GM12878 (cell line): ENCODE results near the gene CCDC112. TPM values are rescaled to one million over a fixed set of nuclear protein-coding genes. Genes with fewer than 3 reads are reported as not detected.

Experiments used
- ATAC-seq: fragments of 200-7000 bp; cut with Tn5 transposase; 3 replicates; pipeline ENCODE4 v1.9.1; 2020; ENCODE audit warnings: mild to moderate bottlenecking, moderate library complexity
- BruUV-seq: library from RNA; stranded (reverse); fragments of 400-500 nt; replicated peaks from 2 replicates; lab custom pipeline; 2021; lab: Mats Ljungman, UMichigan
- CTCF ChIA-PET: fragments of 300-600 bp; sonication (Branson Sonifier 250); formaldehyde crosslinking; extraction: SDS; loops from one replicate; lab custom pipeline; 2021; ENCODE audit warnings: inconsistent platforms; lab: Yijun Ruan, JAX
- POLR2A ChIA-PET: fragments of 350-600 bp; formaldehyde crosslinking; extraction: SDS; loops from one replicate; lab custom pipeline; 2021; ENCODE audit warnings: inconsistent platforms; lab: Charles Lee
- RAD21 ChIA-PET: fragments of 300-600 bp; sonication (Branson Sonifier 250); formaldehyde crosslinking; loops from one replicate; lab custom pipeline; 2023; ENCODE audit warnings: antibody characterized with exemption; ENCODE audit not compliant: unreplicated experiment; lab: Charles Lee
- SMC1A ChIA-PET: fragments of 300-600 bp; sonication (Branson Sonifier 250); formaldehyde crosslinking; loops from one replicate; lab custom pipeline; 2023; ENCODE audit not compliant: unreplicated experiment, uncharacterized antibody; lab: Charles Lee
- DNase-seq: peaks from one replicate; pipeline ENCODE4 v3.0.0-alpha.2; 2011; ENCODE audit warnings: low read depth, low spot score
- FAIRE-seq: peaks from 3 replicates; lab custom pipeline; 2011; peaks lifted over from hg19 to GRCh38; lab: Jason Lieb, UNC
- H2AFZ ChIP-seq: 2 replicates; pipeline ENCODE4 v1.6.0; 2011; ENCODE audit warnings: low read depth, low read length, control low read depth; ENCODE audit not compliant: control insufficient read depth
- H3K27ac ChIP-seq: 2 replicates; pipeline ENCODE4 v1.5.1; 2011; ENCODE audit warnings: control low read depth; ENCODE audit not compliant: control insufficient read depth, insufficient read depth
- H3K27me3 ChIP-seq, 2 experiments: replicated peaks in 1 of 2; 2 replicates each; pipeline versions ENCODE4 v1.6.0 to v1.6.1; 2011; ENCODE audit warnings: low read length in 1 of 2; ENCODE audit not compliant: control insufficient read depth in 2 of 2, insufficient read depth in 2 of 2
- H3K36me3 ChIP-seq, 2 experiments: 2 replicates each; pipeline ENCODE4 v1.5.1; 2011; ENCODE audit warnings: low read length in 1 of 2; ENCODE audit not compliant: control insufficient read depth in 2 of 2, insufficient read depth in 2 of 2
- H3K4me1 ChIP-seq: 2 replicates; pipeline ENCODE4 v1.6.1; 2011; ENCODE audit warnings: mild to moderate bottlenecking, low read length, moderate library complexity, mixed read lengths; ENCODE audit not compliant: control insufficient read depth, insufficient read depth
- H3K4me2 ChIP-seq: 2 replicates; pipeline ENCODE4 v1.6.0; 2011; ENCODE audit warnings: control low read depth; ENCODE audit not compliant: control insufficient read depth, insufficient read depth
- H3K4me3 ChIP-seq: fragments of 200-600 bp; sonication (generic); 2 replicates; pipeline ENCODE4 v1.5.1; 2016
- H3K79me2 ChIP-seq: 2 replicates; pipeline ENCODE4 v1.6.0; 2011; ENCODE audit warnings: low read length; ENCODE audit not compliant: control insufficient read depth, insufficient read depth
- H3K9ac ChIP-seq: 2 replicates; pipeline ENCODE4 v1.8.0; 2011; ENCODE audit warnings: low read length, control low read depth, mixed read lengths; ENCODE audit not compliant: control insufficient read depth, insufficient read depth
- H3K9me3 ChIP-seq: replicated peaks from 3 replicates; pipeline ENCODE4 v1.5.1; 2011; ENCODE audit warnings: mild to moderate bottlenecking, low read length; ENCODE audit not compliant: control insufficient read depth, insufficient read depth
- H4K20me1 ChIP-seq: 2 replicates; pipeline ENCODE4 v1.6.0; 2011; ENCODE audit not compliant: control insufficient read depth, insufficient read depth
- CBX3 ChIP-seq: fragments of 200-600 bp; sonication (generic); IDR thresholded peaks from 2 replicates; pipeline ENCODE4 v1.6.1; 2016; ENCODE audit warnings: low read depth, borderline replicate concordance
- CHD2 ChIP-seq: IDR thresholded peaks from 2 replicates; pipeline ENCODE4 v1.6.1; 2011; ENCODE audit warnings: low read depth, low read length, improper control_type of control experiment, borderline replicate concordance
- FOXK2 ChIP-seq: fragments of 450-650 bp; IDR thresholded peaks from 2 replicates; pipeline ENCODE4 v1.6.1; 2017; ENCODE audit warnings: mild to moderate bottlenecking, moderate library complexity
- FOXM1 ChIP-seq: IDR thresholded peaks from 2 replicates; pipeline ENCODE4 v1.6.1; 2012; ENCODE audit warnings: low read depth, mild to moderate bottlenecking, inconsistent platforms, low read length, moderate library complexity
- HDAC2 ChIP-seq: fragments of 200-600 bp; sonication (generic); IDR thresholded peaks from 2 replicates; pipeline ENCODE4 v1.6.1; 2017
- IKZF2 ChIP-seq, 2 experiments: fragments of 450-650 bp; IDR thresholded peaks; 2 replicates each; pipeline ENCODE4 v1.6.1; 2017; ENCODE audit warnings: mild to moderate bottlenecking in 2 of 2, moderate library complexity in 2 of 2
- POU2F2 ChIP-seq: IDR thresholded peaks from 3 replicates; pipeline ENCODE4 v1.6.1; 2011; ENCODE audit warnings: low read depth, mild to moderate bottlenecking, low read length, borderline replicate concordance
- SIN3A ChIP-seq: IDR thresholded peaks from 2 replicates; pipeline ENCODE4 v1.6.1; 2012; ENCODE audit warnings: low read depth, low read length, improper control_type of control experiment
- SMAD1 ChIP-seq: fragments of 450-650 bp; IDR thresholded peaks from 2 replicates; pipeline ENCODE4 v1.6.1; 2018; ENCODE audit warnings: mild to moderate bottlenecking, low read depth; ENCODE audit not compliant: partially characterized antibody
- SRF ChIP-seq, 2 experiments: IDR thresholded peaks; 2 replicates each; pipeline ENCODE4 v1.6.1; 2011; ENCODE audit warnings: low read depth in 2 of 2, low read length in 2 of 2, mild to moderate bottlenecking in 1 of 2, moderate library complexity in 1 of 2
- STAT3 ChIP-seq: IDR thresholded peaks from 2 replicates; pipeline ENCODE4 v1.6.1; 2011; ENCODE audit warnings: low read depth, low read length, improper control_type of control experiment
- TCF3 ChIP-seq: IDR thresholded peaks from 2 replicates; pipeline ENCODE4 v1.6.1; 2012; ENCODE audit warnings: low read depth, mild to moderate bottlenecking, low read length, borderline replicate concordance; ENCODE audit not compliant: insufficient read depth
- ZNF622 ChIP-seq: fragments of 450-650 bp; IDR thresholded peaks from 2 replicates; pipeline ENCODE4 v1.6.1; 2017; ENCODE audit warnings: mild to moderate bottlenecking, inconsistent platforms
- WGBS: methylation state at CpG from one replicate; pipeline ENCODE4 v1.1.6; 2016; ENCODE audit warnings: low lambda C conversion rate; ENCODE audit not compliant: insufficient replicate concordance, insufficient coverage; ENCODE audit errors: missing lambda C conversion rate; 5-methylcytosine and 5-hydroxymethylcytosine counted together
- in situ Hi-C: fragments of 300-500 bp; cut with MboI; formaldehyde crosslinking; loops from 9 replicates; pipeline ENCODE4 v1.14.3; 2018; ENCODE audit warnings: mixed read lengths
- intact Hi-C: fragments of 100-400 bp; cut with micrococcal nuclease; formaldehyde crosslinking; loops from one replicate; pipeline ENCODE4 v1.14.2; 2022; ENCODE audit not compliant: unreplicated experiment
- polyA plus RNA-seq, 11 experiments: library from polyadenylated mRNA; depleted of rRNA in 4 of 11; unstranded in 6 of 11; stranded (reverse) in 5 of 11; fragments of >200 nt; fragmentation: Nextera tagmentation in 4 of 11; fragmentation: Illumina TruSeq in 1 of 11; extraction: Ambion mirVana in 4 of 11; extraction: Trizol in 1 of 11; gene quantifications; 1 replicate in 1 of 11; 2 replicates in 10 of 11; pipeline versions ENCODE4 v1.2.1 to v1.2.3, GENCODE V29; 2011 to 2016; ENCODE audit warnings: inconsistent platforms in 2 of 11, missing spikeins in 2 of 11, low read depth in 1 of 11
- total RNA-seq, 4 experiments: library from RNA; depleted of rRNA in 3 of 4; stranded (reverse); fragments of >200 nt in 3 of 4; fragmentation: Illumina TruSeq in 1 of 4; extraction: Trizol in 1 of 4; gene quantifications; 2 replicates each; pipeline versions ENCODE4 v1.2.1 to v1.2.3, GENCODE V29; 2013 to 2021
- TF ChIP-seq, protein P1 (sequence below), 3 experiments: IDR thresholded peaks in 2 of 3; conservative IDR thresholded peaks in 1 of 3; 2 replicates each; pipeline ENCODE4 v1.5.1; 2011; ENCODE audit warnings: low read depth in 3 of 3, low read length in 3 of 3, mild to moderate bottlenecking in 3 of 3, control low read depth in 2 of 3, moderate library complexity in 2 of 3, inconsistent platforms in 1 of 3, mixed read lengths in 1 of 3; ENCODE audit not compliant: control insufficient read depth in 2 of 3, insufficient read depth in 1 of 3; ENCODE audit errors: extremely low read depth in 1 of 3

CCDC112 gene
- total and polyA plus RNA-seq, 10 of the 15 experiments (the other 5 are each of a cell fraction or from before 2014, with no cell fraction given): 0.12 to 2.0 (median 0.58) TPM

DNA sequence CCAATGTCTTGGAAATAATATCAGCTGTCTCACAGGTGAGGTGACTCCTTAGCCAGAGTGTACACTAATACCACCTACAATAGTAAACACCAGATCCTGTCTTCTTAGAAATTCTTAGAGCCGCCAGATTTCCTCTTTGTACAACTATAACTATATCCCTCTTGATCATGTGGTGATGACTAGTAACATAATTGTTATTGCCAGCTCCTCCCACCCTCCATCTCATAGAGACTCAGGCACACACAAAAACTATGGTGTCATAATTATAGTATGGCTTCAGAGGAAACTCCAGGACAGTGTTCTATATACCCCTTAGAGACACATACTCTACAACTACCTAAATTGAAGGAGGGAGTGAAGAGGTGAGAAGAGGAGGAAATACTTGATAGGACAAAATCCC lies 66.8 kb downstream of the CCDC112 start:
- FAIRE-seq (no peak), ATAC-seq (no peak)
- no peak overlapping the region for H2AFZ ChIP-seq
- no peaks in the 10 kb centered on the region for H3K9me3 ChIP-seq
- peaks cover 1 to 8% of the 10 kb centered on the region in 2 experiments; a peak in 2 of 4 replicates for H3K36me3 ChIP-seq
- in situ Hi-C loops: loop anchor here (25.0 kb wide), 1 partner anchor 767 kb away; no protein-coding TSS in a partner anchor
- ChIA-PET POLR2A (no interaction called here), CTCF (interaction anchor here (2.0 kb wide), 1 partner anchor 17 kb away, joined by 4 read pairs; no protein-coding TSS in a partner anchor), RAD21 (no interaction called here)
- H3K4me2 ChIP-seq: no peak overlapping the region
- H3K4me3 ChIP-seq: no peak overlapping the region
- H3K27ac ChIP-seq: no peak overlapping the region
- 100% methylated on average over 1 of the region's 1 CpG for WGBS
- no peaks in the 10 kb centered on the region for H3K27me3 ChIP-seq
- intact Hi-C loops: no loop called here
- H3K4me1 ChIP-seq: no peaks in the 10 kb centered on the region
- no peaks in the 10 kb centered on the region for H3K79me2 ChIP-seq
- H3K9ac ChIP-seq: no peak overlapping the region
- TF ChIP-seq, protein P1, sequence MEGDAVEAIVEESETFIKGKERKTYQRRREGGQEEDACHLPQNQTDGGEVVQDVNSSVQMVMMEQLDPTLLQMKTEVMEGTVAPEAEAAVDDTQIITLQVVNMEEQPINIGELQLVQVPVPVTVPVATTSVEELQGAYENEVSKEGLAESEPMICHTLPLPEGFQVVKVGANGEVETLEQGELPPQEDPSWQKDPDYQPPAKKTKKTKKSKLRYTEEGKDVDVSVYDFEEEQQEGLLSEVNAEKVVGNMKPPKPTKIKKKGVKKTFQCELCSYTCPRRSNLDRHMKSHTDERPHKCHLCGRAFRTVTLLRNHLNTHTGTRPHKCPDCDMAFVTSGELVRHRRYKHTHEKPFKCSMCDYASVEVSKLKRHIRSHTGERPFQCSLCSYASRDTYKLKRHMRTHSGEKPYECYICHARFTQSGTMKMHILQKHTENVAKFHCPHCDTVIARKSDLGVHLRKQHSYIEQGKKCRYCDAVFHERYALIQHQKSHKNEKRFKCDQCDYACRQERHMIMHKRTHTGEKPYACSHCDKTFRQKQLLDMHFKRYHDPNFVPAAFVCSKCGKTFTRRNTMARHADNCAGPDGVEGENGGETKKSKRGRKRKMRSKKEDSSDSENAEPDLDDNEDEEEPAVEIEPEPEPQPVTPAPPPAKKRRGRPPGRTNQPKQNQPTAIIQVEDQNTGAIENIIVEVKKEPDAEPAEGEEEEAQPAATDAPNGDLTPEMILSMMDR (IDR thresholded peaks at IDR 0.05 in 2 of 3, conservative IDR thresholded peaks at IDR 0.05 in 1 of 3; ENCODE audit: control insufficient read depth in 2 of 3, extremely low read depth in 1 of 3, insufficient read depth in 1 of 3, low read depth in 3 of 3, low read length in 3 of 3): no peak
- TF ChIP-seq FOXK2: no peak
- TF ChIP-seq SIN3A: no peak
- no peak for TF ChIP-seq HDAC2
- TF ChIP-seq IKZF2 (IDR thresholded peaks at IDR 0.05): no peak
- TF ChIP-seq STAT3: no peak
- no peak for TF ChIP-seq SRF (IDR thresholded peaks at IDR 0.05; ENCODE audit: low read depth in 2 of 2, low read length in 2 of 2)
- no peak for TF ChIP-seq POU2F2
- TF ChIP-seq CHD2: no peak
- no peak for TF ChIP-seq CBX3
- TF ChIP-seq ZNF622: no peak
- no peak for TF ChIP-seq SMAD1
- TF ChIP-seq FOXM1: no peak
- no peak for TF ChIP-seq TCF3
- TF ChIP-seq, all 136 proteins: peak for 0
- no peak for DNase-seq
- SMC1A ChIA-PET: interaction anchor here (0.6 to 0.8 kb wide), 2 partner anchors 13 to 33 kb away, joined by 3 read pairs; partner anchors contain the start of gene PGGT1B
- H4K20me1 ChIP-seq: peaks cover 2% of the 10 kb centered on the region; the same call in 1 of the 2 replicates
- no TSS peak for BruUV-seq
